Measurements from ENCODE around the gene PMM1.
"Not testable (repeated sequence)": the region's sequence is repeated elsewhere in the genome, so short reads cannot be mapped to it uniquely, and the experiment has no call there.

The PMM1 gene

GRCh38 chr22:41562461-41562860 is 27.2 kb downstream of the PMM1 start:
- DNase-seq, result no peak

GRCh38 chr22:41561788-41562187 is 27.9 kb downstream of the PMM1 start:
- DNase-seq, result no peak

- no peak for DNase-seq
These were observed 28.3 kb downstream of the PMM1 start for GRCh38 chr22:41561335-41561734.

- DNase-seq, result no peak
These were observed 29.6 kb downstream of the PMM1 start for GRCh38 chr22:41560095-41560471.

- DNase-seq, result not testable (repeated sequence)
These were observed 31.4 kb downstream of the PMM1 start for GRCh38 chr22:41558241-41558630.

- no peak for DNase-seq
These were observed 32.0 kb downstream of the PMM1 start for GRCh38 chr22:41557401-41558240.

- no peak for DNase-seq
These were observed 33.1 kb downstream of the PMM1 start for GRCh38 chr22:41556561-41556960.

- no peak for DNase-seq
These were observed 34.2 kb downstream of the PMM1 start for GRCh38 chr22:41555325-41555982.

- DNase-seq, result no peak
These were observed 37.6 kb downstream of the PMM1 start for GRCh38 chr22:41551877-41552582.

- no peak for DNase-seq
These were observed 38.6 kb downstream of the PMM1 start for GRCh38 chr22:41550952-41551491.

GRCh38 chr22:41548830-41549211 is 40.8 kb downstream of the PMM1 start:
- DNase-seq, result no peak

GRCh38 chr22:41544671-41545476 is 44.8 kb downstream of the PMM1 start:
- no peak for DNase-seq

GRCh38 chr22:41543854-41544670 is 45.6 kb downstream of the PMM1 start, which contains the start of gene POLR3H:
Gene POLR3H, minus strand, starts transcription at chr22:41544470. Its CDS starts 369 bp downstream, at chr22:41544101.
- peak; percentile 90 for DNase-seq

- no peak for DNase-seq
These were observed 47.4 kb downstream of the PMM1 start for GRCh38 chr22:41542224-41542623.

- no peak for DNase-seq
These were observed 48.2 kb downstream of the PMM1 start for GRCh38 chr22:41541484-41541883.

GRCh38 chr22:41540365-41540764 is 49.3 kb downstream of the PMM1 start:
- no peak for DNase-seq

- DNase-seq, result no peak
These were observed 49.7 kb downstream of the PMM1 start for GRCh38 chr22:41540006-41540315.

GRCh38 chr22:41539146-41540005 is 50.3 kb downstream of the PMM1 start:
- DNase-seq, result no peak

GRCh38 chr22:41538583-41538982 is 51.1 kb downstream of the PMM1 start:
- no peak for DNase-seq

- no peak for DNase-seq
These were observed 52.4 kb downstream of the PMM1 start for GRCh38 chr22:41537203-41537602.

GRCh38 chr22:41535244-41535643 is 54.4 kb downstream of the PMM1 start:
- DNase-seq, result no peak
